NCI-H2029 (cell line): ENCODE results near the gene METTL23.

Source experiments
- DNase-seq: peaks from one replicate; lab custom pipeline; 2025; lab: John Stamatoyannopoulos, UW

METTL23 gene

DNA sequence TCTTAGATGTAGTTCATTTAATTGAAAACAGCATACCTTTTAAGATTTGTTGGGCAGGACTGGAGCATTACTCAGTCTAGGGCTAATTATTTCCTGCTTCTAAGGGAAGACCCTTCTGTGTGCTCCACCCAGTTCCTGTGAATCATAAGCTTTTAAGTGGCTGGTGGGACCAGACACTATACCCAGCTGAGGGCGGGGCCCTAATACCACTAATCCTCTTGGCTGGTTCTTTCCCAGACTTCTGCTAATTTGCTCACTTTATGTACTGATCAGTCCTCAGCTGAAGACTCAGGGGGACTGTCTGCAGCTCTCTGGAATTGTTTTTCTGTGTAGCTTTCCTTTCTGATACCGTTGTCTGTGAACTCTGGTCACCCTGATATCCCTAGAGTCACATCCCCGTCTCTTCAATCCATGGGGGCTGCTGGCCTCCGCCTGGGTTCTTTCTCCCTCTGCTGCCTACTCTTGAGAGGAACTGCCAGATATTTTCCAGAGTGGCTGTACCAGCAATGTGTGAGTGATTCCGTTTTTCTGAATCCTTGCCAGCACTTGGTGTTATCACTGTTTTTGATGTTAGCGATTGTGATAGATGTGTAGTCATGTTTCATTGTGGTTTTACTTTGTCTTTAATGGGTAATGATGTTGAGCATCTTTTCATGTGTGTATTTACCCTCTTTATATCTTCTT, 46.3 kb downstream of the METTL23 start:
- peak; percentile 14 for DNase-seq

DNA sequence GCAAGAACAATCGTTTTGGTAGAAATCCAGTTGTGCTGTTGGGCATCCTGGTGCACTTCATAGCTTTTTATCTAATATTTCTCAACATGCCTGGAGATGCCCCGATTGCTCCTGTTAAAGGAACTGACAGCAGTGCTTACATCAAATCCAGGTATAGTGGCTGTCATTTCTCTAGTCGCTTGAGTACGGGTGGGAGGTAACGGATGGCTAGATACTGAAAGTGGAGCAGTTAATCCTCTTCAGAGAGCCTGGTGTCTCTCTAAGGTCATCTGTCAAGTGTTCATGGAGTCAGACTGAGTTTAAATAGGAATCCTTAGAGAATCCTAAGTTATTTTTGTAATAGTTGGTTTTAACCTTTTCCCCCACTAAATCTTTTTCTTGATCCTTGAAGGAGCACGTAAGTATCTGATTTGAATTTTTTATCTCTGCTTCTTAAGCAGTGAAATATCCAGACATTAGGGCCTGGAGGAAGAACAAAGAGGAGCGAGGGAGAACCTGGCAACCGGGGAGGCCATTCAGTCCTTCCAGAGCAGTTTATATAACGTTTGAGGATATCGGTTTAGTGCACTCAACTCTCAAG, 48.5 kb downstream of the METTL23 start:
- DNase-seq, result no peak

DNA sequence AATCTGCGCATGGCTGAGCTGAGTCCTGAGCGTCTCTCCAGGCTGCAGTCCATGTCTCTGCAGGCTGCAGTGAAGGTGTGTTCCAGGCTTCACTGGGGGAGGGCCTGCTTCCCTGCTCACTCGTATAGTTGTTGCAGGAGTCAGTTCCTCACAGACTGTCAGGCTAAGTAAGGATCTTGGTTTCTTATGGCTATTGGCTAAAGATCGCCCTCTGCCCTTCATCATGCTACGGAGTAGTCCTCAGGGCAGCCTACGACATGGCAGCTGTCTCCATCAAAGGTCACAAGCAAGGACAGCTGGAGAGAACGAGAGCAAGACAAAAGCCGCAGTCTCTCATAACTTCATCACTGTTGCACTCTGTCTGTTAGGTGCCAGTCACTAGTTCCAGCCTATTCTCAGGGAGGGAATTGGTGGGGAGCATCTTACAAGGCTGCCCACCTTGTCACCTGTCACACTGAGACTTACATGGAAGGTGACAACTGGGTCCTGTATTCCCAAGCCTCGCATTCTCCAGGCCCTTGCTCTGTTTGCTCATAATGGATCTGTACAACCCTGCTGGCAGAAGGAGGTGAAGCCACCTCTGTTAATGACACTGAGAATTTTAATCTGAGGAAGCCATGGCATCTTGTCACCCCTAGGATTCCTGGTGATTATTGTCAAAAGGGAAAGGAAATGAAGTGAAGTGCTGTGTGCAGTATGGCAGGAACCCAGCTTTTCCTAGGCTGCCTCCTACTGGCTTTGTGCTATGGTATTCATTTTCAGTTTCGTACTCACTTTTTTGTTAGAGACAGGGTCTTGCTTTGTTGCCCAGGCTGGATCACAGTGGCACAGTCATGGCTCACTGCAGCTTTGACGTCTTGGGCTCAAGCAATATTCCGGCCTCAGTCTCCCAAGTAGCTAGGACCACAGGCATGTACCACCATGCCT, 54.7 kb downstream of the METTL23 start:
- DNase-seq, result no peak

DNA sequence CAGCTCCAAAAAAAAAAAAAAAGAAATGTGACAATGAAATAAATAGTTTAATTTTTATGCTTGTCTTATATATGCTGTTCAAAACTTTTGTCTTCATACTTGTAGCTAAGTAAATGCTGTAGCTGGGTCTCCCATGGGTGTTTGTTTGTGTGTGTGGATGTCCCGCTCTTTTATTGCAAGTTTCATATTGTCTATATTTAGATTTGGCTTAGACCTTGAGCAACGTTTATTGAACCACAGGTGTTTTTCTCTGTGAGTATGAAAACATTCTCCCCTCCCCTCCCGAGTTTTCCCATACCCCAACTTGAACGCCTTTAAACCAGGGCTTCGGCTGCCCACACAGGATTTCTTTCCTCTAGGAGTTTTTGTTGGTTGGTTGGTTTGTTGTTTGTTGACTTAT, 56.5 kb downstream of the METTL23 start:
- no peak for DNase-seq
